ENCODE measurements around the gene ECE2.
A peak's percentile ranks its signal among the peaks of the same experiment; 100 is the strongest.

Gene ECE2

DNA sequence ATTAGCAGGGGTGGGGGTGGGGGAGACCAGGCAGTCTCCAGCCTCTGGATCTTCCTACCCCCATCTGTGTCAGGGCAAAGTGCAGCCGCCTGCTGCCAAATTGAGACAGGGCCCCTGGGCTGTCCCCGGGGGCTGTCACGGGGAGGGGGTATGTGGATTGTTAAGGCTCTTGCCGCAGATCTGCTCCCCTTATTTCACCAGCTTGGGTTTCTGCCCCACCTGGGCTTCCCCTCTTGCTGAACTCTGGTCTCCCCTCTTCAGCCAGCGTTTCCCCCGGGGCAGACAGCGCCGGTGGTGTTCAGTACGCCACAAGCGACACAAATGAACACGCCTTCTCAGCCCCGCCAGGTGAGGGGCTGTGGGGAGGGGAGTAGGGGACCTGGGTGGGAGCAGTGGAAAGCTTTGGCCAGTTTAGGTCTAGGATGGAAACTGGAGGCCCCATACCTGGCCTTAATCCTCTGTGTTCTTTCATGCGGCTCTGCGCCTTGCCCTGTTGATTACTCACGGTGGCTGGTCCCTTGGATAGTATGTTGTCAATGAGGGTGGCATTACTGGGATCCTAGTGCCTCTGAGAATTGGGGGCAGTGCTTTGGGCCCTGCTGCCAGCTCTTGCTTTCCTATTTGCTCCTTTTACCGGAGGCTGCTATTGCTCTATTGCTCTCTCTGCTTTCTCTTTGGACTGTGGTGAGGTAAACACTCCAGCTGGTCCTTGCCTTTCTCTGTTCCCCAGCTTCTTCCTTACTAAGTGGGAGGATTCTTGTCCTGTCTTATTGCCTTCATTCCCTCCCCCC, 40.2 kb downstream of the ECE2 start:
- no peak for DNase-seq

DNA sequence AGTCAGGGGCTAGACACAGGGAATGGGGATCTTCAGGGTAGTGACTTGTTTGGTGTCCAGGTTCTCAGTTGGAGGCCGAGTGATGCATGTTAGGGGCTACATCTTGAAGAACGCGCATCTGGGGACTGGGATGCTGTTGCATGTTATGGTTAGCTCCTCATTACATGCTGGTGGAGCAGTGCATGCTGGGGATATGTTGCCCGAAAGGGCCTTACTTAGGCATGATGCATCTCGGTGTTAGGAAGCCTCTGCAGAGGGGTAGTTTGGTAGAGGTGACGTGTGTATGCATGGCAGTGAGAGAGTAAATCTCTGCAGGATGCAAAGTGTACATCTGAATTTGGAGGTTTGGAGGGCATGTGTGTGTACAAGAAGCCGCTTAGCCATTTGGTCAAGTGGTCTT, 41.0 kb downstream of the ECE2 start:
- DNase-seq: no peak

DNA sequence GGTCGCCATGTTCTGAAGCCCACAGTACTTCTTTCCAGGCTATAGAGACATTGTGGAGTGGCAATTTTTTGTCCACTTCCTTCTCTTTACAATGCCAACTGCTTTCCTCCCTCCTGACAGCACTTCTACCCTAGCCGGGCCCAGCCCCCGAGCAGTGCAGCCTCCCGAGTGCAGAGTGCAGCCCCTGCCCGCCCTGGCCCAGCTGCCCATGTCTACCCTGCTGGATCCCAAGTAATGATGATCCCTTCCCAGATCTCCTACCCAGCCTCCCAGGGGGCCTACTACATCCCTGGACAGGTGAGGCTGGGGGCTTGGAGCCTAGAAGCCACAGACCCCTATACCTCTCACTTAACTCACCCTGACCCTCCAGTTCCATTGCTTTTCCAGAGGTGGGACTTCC, 41.4 kb downstream of the ECE2 start:
- DNase-seq: no peak

DNA sequence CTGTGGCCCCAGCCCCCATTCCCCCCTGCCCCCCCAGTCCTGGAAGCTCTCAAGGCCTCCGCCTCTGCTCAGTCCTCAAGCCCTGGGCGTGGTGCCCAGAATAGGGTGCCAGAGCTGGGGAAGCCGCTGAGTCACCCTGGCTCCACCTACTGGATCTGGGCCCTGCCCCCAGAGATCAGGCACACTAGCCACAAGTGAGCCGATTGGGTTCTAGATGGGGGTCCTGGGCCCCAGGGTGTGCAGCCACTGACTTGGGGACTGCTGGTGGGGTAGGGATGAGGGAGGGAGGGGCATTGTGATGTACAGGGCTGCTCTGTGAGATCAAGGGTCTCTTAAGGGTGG, 44.3 kb downstream of the ECE2 start:
- peak; percentile 98 for DNase-seq

DNA sequence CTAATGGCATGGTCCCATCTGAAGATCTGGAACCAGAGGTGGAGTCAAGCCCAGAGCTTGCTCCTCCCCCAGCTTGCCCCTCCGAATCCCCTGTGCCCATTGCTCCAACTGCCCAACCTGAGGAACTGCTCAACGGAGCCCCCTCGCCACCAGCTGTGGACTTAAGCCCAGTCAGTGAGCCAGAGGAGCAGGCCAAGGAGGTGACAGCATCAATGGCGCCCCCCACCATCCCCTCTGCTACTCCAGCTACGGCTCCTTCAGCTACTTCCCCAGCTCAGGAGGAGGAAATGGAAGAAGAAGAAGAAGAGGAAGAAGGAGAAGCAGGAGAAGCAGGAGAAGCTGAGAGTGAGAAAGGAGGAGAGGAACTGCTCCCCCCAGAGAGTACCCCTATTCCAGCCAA, 45.8 kb downstream of the ECE2 start:
- DNase-seq: no peak

DNA sequence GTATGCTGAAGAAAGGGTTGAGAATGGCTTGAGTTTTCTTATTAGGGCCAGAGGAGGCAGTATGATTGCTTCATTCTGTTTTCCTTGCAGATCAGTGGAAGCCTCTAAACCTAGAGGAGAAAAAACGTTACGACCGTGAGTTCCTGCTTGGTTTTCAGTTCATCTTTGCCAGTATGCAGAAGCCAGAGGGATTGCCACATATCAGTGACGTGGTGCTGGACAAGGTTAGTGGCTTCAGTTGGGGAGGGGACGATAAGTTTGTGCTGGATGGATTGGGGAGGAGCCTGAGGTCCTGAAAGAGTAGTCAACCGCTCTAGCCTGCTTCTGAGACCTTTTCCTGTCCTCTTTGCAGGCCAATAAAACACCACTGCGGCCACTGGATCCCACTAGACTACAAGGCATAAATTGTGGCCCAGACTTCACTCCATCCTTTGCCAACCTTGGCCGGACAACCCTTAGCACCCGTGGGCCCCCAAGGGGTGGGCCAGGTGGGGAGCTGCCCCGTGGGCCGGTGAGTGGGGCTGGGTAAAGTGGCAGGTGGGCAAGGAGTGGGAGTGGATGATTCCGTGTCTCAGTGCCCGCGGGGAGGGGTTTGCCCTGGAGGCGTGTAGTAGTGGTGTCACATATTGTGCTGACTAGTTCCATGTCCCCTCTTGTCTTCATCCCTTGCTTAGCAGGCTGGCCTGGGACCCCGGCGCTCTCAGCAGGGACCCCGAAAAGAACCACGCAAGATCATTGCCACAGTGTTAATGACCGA, 47.1 kb downstream of the ECE2 start:
- DNase-seq: no peak

DNA sequence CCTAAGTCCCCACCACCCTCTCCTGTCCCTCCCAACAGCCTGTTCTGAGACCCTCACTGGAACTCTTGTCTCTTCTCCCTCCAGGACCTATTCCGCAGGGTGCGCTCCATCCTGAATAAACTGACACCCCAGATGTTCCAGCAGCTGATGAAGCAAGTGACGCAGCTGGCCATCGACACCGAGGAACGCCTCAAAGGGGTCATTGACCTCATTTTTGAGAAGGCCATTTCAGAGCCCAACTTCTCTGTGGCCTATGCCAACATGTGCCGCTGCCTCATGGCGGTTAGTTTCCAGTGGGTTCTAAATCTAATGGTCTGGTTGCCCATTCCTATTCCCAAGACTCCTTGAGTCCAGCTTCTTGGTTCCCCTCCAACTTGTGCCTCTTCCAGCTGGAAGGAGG, 47.9 kb downstream of the ECE2 start:
- no peak for DNase-seq

DNA sequence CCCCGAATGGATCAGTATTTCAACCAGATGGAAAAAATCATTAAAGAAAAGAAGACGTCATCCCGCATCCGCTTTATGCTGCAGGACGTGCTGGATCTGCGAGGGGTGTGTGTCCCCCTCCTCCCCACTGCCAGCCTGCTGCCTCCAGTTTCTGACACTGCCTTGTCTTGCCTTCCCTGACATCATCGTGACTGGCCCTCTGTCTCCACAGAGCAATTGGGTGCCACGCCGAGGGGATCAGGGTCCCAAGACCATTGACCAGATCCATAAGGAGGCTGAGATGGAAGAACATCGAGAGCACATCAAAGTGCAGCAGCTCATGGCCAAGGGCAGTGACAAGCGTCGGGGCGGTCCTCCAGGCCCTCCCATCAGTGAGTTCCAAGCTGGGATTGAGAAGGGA, 49.4 kb downstream of the ECE2 start:
- DNase-seq: no peak

DNA sequence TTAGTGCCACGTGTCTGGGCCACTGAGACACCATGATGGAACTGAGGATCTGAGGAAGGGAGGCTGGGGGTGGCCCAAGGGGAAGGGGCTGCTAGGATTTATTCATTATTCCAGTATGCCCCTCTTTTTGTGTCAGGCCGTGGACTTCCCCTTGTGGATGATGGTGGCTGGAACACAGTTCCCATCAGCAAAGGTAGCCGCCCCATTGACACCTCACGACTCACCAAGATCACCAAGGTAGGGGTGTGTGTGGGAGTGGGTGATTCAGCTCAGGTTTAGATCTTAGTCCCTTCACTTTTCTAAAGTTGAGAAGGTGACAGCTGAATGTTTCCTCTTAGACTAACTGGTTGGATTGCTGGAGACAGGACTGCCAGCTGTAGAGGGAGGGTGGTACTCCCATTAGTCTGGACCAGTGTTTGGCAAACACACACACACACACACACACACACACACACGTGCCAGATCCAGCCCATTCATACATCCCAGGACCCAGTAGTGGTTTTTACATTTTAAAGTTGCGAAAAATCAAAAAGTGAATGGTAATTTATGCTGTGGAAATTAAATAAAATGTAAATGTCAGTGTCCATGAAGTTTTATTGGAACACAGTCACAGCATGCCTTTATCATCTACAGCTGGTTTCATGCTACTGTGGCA, 50.0 kb downstream of the ECE2 start:
- DNase-seq: no peak

DNA sequence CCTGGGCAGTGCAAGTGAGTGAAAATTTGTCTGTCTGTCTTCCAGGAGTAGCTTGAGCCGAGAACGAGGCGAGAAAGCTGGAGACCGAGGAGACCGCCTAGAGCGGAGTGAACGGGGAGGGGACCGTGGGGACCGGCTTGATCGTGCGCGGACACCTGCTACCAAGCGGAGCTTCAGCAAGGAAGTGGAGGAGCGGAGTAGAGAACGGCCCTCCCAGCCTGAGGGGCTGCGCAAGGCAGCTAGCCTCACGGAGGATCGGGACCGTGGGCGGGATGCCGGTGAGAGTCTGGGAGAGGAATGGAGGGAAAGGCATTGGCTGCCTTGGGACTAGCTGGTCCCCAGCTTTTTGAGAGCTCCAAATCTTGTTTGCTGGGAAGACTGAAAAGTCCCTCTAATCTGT, 51.3 kb downstream of the ECE2 start:
- DNase-seq: no peak

DNA sequence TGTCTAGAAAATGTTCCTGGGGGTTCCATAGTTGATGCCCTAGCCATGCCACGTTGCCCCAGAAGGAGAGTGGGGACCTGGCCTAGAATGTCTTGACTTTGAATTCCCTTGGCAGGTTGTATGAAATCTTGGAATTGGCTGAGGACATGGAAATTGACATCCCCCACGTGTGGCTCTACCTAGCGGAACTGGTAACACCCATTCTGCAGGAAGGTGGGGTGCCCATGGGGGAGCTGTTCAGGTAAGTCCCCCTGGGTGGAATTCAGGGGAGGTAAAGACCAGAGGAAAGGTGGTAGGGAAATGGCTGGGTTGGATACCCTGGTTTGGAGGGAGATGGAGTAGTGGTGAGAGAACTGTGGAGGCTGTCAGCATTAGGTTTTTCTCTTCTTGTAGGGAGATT, 52.7 kb downstream of the ECE2 start:
- DNase-seq: no peak

DNA sequence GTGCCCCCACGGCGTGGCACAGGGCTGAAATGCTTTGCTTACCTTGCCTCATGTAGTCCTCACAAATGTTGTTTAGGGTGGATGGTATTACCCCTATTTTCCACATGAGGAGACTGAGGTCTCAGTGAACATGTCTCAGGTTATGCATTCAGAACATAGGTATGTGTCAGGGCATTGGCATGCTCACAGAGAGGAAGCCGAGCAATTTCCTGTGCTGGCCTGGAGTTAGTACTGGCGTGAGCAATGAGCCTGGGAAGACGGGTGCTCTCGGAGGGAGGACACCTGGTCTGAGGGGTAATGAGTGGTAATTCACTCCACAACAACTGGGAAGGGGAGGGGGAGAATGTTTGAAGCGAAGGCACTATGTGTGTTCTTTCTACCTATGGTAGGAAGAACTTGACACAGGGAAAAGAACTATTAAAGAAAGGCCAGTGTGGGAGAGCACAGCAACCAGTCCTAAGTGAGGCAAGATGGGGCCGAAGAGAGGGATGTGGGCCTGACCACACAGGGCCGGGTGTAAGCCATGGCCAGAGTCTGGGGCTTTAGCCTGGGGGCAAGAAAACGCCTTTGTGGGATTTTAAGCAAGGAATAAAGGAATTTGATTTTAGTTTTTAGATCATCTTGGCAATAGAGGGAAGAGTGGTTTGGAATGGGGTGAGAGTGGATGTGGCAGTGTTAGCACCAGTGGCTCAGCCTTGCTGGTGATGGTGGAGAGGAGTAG, 56.7 kb downstream of the ECE2 start:
- DNase-seq: peak; percentile 91

DNA sequence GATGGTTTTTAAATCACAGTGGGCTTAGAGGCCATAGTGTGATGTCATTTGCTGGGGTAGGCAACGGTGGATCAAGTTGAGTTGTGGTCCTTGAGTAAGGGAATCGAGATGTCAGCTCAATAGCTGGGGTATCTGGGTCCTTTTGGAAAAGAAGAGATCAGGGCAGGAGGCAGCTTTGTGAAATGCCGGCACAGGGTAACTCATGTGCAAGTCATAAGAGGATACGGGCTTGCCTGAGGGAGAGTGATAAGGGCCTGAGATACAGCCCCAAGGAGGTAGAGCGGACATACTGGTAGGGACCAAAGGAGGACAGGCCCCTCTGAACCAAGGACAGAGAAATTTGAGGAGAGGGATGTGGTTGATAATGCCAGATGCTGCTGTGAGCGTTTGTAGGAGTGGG, 57.4 kb downstream of the ECE2 start:
- DNase-seq: no peak

DNA sequence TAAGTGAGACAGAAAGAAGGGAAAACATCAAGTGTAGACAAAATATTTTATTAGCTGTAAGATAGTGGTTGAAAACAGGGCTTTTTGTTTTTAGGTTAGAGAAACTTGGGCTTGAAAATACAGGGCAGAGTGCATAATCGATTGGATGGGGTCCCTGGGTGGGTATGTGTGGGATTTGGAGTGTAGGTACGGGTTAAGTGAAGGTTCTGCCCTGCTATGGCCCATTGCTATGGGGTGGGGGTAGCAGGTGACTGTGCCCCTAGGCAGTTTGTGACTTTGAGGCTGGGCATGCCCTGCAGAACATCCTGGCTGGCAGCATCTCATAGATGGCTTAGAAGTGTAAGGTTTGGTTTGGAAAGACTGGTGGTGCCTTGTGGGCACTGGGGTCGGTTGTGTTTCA, 57.9 kb downstream of the ECE2 start:
- DNase-seq: no peak

DNA sequence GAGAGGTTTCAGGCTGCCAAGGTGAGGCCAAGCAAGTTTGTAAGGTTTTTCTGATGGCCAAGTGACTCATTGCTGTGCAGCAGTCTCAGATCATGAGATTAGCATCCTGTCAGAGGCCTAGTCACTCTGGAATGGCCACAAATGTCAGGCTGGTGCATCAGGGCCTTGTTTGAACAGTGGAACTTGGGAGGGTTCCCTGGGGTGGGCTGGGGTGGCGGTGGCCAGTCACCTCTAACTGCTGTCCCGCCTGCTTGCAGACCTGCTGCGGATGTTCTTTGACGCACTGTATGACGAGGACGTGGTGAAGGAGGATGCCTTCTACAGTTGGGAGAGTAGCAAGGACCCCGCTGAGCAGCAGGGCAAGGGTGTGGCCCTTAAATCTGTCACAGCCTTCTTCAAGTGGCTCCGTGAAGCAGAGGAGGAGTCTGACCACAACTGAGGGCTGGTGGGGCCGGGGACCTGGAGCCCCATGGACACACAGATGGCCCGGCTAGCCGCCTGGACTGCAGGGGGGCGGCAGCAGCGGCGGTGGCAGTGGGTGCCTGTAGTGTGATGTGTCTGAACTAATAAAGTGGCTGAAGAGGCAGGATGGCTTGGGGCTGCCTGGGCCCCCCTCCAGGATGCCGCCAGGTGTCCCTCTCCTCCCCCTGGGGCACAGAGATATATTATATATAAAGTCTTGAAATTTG, 58.8 kb downstream of the ECE2 start:
- DNase-seq: peak; percentile 76

DNA sequence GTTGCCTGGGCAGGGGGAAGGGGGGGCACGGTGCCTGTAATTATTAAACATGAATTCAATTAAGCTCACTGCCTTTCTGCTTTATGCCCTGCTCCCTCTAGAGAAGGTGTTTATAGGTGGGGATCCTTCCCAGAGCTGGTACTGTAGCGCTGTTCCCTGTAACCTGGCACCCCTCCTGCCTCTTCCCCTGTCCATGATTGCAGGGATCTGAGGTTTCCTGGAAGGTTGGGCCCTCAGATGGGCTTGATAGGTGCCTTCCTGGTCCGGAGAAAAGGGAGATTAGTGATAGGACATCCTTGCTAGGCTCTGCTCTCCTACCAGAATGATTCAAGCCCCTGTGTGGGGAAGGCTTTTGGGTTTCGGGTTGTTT, 59.5 kb downstream of the ECE2 start:
- DNase-seq: no peak

DNA sequence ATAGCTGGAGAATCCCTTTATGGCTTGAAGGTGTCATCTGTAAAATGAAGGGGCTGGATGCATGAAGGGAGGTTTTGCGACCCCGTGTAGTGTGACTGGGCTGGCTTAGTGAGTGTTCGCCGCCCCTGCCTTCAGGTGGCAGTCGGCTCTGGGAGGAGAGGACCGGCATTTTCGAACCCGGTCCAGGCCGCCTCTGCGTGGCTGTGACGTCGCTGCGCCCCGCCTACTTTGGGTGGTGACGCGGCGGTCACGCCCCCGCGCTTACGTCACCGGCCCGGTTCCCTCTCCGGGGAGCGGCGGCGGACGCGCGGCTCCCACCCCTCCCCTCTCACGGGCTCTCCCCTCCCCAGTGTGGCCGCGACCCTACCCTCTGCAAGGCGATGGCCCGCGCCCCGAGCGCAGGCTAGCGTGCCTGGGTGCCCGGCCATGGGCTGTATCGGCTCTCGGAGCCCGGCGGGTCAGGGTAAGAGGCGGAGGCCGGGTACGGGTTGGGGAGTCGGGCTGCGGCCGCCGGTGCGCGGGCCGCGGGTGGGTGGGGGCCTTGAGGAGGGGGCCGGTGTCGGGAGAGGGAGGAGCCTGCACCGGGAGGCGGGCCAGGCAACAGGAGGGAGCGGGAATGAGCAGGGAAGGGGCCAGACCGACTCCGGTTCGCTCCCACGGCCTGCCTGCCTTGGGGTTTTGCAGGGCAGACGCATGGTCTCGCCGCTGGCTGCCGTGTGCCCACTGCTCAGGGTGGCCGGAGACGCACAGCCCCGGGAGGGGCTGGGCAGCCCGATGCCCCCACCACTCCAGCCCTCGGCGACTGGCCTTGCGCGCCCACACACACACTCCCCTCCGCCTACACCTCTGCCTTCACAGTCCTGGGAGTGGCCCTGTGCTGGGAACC, 60.1 kb downstream of the ECE2 start:
- DNase-seq: peak; percentile 79

DNA sequence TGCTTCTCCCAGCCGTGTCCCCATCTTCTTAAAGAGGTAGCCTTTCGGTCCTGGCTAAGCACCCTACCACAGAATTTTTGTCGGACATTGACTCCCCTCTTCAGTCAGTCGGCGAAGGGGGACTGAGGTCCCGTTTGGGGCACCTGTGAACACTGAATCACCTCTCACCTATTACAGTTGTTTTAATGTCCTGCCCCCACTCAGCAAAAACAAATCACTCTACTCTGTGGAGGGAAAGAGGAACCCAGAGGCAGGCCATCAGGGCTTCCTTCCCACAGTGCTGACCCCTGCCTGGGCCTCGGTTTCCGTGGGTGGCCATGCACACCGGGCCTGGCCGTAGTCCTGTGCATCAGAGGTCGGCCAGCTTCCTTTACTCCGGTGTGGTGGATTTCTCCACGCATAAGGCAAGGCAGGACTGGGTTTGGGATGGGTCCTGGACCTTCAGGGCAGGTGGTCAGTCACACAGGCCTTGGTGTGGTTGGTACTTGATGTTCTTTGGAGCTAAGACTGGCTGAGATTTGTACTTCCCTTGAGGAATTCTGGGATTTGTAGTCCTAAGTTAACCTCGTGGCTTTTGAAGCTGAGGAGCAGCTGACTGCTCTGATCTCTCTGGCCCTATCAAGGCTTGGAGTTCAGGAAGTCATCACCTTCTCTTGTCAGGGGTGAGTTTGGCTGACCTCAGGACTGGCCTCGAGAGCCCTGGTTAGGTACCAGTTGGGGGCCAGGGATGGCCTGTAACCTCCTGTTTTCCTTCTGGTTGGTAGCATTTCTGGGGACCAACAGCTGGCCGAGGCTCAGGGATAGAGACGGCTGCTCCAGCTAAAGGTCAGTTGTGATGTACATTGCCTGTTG, 61.0 kb downstream of the ECE2 start:
- DNase-seq: peak; percentile 58

DNA sequence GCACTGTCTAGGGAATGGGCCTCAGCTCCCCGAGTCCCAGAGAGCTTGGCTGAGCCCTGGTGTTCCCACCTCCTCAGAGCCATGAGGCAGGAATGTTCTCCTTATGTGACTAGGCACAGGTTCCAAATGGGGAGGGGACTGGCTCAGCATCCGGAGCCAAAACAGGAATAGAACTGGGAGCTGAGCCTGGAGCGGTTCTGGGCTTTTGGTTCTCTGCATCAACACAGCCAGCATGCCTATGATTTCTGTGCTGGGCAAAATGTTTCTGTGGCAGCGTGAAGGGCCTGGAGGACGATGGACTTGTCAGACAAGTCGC, 61.5 kb downstream of the ECE2 start, which contains the start of gene FAM131A:
Gene FAM131A (plus strand): TSS at position 202 of the 316 bp plus-strand sequence. CDS start 31 bp downstream, at position 233.
- DNase-seq: peak; percentile 42

DNA sequence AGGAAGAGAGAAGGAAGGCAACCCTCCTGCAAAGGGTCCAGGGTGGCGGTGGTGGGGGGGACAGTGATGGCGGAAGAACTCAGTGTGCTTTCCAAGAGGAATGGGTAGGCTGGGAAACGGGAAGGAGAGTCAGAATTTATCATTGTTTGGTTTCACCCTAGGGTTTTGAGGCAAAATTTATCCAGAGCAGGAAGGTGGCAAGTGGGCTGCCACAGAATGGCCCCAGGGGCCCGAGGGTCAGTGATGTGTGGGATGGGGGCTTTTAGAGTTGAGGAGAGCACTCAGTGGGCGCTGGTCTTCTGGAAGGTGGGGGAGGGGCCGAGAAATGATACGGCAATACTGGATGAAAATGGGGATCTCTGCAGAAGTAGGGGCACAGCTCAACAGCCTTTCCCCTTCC, 62.2 kb downstream of the ECE2 start:
- no peak for DNase-seq

DNA sequence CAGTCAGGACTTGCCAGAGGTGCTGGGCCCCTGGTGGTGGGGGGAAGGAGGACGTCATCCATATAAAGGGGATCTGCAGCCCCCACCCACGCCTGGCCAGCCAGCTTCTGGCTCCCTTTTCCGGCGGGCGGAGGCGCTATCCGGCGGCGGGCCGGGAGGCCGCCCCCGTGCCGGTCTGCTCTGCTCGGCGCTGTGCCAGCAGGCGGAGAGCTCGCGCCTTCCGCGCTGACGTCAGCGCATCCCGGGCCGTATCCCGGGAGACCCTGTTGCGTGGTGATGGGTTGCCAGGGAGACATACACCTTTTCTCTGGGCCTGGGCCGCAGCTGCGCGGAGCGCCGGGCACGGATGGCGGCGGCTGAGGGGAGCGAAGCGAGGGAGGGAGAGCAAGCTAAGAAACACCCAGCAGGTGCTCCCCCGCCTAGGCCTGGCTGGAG, 62.7 kb downstream of the ECE2 start:
- peak; percentile 83 for DNase-seq

Measured in fibroblast of skin of right biceps (primary cell).